ENCODE results near the gene NLGN4Y.

Gene NLGN4Y

DNA sequence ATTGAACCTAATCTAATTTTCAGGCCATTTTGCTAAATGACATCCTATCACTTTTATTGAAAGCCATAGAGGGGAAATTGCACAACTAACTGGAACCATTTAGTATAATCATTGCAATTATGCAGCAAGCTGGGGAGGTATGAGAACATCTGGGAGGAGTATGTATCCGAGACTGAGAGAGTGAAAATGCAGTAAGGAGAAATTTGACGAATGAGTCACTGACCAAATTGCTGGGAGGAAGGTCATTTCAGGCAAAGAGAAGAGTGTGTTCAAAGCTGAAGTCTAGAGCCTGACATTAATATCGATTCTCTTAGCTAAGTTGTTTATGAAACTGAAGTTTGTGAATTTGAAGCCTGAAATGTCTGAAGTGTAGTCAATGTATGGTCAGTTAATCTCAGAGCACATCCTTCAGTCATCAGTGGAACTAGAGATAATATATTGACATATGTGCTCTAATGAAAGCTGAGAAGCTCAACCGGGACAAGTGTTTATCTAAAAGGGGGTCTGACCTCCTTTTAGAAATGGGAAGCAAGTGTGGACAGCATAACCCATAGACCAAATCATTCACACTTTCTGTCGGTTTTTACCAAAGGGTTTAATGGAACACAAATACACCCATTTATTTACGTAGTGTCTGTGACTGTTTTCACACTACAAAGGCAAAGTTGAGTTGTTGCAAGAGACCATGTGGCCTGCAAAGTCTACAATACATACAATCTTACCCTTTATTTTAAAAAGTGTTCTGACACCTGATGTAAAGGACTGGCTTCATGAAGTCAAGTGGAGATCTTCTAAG lies 120.0 kb downstream of the NLGN4Y start:
- DNase-seq (ENCODE audit: low read depth in 1 of 2, low spot score in 1 of 2): no peak

DNA sequence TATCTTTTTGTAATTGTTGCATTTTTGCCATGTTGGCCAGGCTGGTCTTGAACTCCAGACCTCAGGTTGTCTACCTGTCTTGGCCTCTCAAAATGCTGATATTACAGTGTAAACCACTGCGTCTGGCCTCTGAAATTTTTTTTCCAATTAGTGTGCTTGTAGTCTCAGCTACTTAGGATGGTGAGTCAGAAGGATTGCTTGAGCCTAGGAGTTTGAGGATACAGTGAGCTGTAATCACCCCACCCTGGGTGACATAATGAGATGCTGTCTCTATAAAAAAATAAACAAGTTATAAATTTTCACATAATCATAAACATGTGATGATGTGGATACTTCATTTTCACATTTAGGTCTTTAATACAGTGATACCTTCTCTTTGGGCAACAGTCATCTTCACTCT lies 154.9 kb downstream of the NLGN4Y start:
- no peak for DNase-seq (ENCODE audit: low read depth in 1 of 2, low spot score in 1 of 2)

DNA sequence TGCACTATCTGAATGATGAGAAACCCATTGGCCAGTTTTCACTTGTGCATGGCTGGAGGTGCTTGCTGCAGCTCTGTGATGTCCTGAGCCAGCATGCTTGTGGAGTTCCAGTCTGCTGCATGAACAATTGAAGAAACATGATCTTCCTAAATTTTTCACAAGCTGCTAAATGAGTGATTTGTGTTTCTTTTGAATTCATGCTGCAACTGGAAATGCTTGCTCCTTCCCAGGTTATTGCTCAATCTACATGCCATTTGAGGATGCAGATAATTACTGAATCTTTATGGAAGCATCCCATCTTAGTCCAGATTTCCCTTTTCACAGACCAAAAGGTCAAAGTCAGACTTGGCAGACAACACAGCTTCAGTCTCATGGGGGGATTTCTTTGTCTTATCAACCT lies 170.2 kb downstream of the NLGN4Y start:
- no peak for DNase-seq (ENCODE audit: low read depth in 1 of 2, low spot score in 1 of 2)

DNA sequence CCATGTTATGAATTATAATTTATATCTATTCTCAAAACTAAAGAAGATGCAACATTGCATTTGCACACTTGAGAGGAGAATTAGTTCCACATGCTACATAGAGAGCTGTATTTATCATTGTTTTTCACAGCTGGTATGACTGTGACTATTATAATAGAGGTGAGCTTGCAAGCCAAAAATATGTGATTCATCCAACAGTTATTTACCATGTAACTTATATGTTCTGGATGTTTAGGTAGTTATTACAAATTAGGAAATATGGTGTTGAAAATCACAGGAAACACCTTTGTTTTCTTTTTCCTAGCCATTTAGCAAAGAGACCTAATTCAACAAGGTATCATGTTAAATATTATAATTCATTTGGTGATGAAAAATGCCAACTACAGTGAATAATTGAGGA lies 183.8 kb downstream of the NLGN4Y start:
- no peak for DNase-seq (ENCODE audit: low read depth in 1 of 2, low spot score in 1 of 2)

DNA sequence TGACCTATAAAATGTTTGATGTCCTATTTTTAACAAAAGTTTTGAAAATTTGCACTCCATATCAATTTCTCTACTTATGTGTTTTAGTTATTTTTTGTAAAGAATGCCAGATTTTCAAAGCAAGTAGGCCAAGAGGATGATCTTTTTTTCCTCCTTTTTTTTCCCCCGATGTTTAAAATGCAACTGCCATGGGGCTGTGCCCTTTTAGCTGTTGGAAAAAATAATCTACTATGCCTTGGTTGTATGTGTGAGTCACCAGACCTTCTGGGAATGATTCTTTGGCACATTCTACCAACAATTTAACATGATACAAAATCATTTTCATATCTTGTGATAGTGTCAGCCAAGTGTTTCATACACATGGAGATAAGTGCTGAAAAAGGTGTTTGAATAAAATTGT lies 217.3 kb downstream of the NLGN4Y start:
- DNase-seq (ENCODE audit: low read depth in 1 of 2, low spot score in 1 of 2): no peak

DNA sequence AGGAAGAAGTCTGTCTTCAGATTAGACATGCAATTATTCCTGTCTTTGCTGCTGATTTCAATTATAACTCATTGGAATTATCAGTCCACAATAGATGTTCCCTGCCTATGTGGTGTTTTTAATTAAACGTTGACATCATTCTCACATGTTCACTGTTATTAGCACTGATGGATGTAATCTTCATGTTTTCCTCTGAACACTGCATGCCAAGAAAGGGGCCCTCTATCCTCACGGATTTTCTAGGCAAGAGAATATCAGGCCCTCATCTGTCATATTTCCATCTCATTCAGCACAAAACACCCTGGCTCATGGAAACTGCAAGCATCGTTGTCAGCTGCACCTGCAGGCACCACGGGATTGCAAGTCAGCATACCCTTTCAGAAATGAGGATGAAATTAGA lies 224.0 kb downstream of the NLGN4Y start:
- no peak for DNase-seq (ENCODE audit: low read depth in 1 of 2, low spot score in 1 of 2)

DNA sequence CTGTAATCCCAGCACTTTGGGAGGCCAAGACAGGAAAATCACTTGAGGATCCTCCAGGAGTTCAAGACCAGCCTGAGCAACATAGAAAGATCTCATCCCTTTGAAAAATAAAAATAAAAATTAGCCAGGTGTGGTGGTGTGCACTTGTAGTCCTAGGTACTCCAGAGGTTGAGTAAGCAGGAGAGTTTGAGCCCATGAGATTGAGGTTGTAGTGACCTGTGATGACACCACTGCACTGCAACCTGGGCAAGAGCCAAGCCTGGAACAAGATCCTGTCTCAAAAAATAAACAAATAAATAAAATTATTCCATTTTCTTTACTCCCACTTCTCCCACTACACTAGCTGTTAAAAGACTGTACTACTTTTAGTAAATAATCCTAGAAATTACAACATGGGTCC lies 231.2 kb downstream of the NLGN4Y start:
- DNase-seq (ENCODE audit: low read depth in 1 of 2, low spot score in 1 of 2): no peak

DNA sequence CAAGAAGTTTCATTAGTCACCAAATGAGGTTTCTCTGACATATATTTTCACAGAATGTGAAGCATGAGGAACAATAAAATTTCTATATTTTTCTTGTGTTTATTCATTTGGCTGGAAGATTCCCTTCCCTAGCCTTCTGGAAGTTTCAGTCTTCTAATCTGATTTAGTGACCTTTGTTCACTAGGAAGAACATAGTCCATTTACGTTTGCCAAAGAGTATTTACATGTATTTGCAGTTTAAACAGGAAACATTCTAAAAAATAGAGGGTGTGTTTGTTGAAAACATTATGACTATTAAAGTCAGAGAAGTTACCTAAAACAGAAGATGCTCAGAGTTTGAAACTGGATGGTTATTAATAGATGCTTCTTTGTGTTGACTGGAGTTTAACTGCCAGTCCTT lies 238.6 kb downstream of the NLGN4Y start:
- DNase-seq (ENCODE audit: low read depth in 1 of 2, low spot score in 1 of 2): no peak

DNA sequence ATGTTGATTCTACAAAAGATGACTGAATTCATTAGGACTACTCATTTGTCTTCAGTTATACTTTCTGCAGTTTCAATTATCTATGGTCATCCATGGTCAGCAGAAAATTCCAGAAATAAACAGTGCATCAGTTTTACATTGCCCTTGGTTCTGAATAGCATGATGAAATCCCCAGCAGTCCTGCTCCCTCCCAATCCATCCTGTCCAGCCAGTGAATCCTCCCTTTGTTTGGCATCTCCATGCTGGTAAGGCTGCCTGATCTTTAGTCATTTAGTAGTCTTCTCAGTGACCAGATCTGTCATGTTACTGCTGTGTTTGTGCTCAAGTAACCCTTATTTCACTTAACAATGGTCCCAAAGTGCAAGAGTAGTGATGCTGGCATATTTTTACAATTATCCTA lies 239.3 kb downstream of the NLGN4Y start:
- no peak for DNase-seq (ENCODE audit: low read depth in 1 of 2, low spot score in 1 of 2)

DNA sequence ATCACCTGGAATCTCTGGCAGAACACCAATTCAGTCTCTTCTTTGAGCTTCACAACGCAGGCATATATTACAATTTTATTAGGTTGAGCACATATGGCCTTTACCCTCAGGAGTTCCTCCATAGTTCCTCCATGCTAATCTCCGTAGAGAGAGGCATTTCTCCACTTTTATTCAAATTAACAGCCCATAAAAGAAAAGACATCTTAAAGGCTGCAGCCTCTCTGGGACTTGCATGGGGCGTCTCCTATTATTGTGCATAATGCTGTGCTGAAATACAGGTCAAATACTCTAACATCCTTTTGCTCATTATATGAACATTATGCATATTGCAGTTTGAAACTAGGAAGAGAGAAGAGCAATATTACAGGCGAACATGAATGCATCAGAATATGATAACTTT lies 253.9 kb downstream of the NLGN4Y start:
- DNase-seq (ENCODE audit: low read depth in 1 of 2, low spot score in 1 of 2): no peak

DNA sequence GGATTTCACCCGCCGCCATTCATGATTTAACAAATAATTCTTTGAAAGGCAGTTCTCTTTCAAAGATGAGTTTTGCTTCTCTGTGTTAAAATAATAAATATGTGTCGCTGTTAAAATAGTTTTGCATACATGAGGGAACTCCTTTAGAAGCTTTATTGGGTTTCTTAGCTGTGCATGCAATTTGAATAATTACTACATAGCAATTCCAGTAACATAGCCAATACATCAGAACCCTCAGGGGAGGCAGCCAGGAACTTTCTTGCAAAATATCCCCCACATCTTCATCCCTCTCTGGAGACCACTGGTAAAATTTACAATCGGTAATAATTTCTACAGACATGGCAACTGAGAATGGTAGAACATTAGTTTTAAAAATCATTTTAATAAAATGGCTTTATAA lies 268.8 kb downstream of the NLGN4Y start:
- DNase-seq (ENCODE audit: low read depth in 1 of 2, low spot score in 1 of 2): no peak

DNA sequence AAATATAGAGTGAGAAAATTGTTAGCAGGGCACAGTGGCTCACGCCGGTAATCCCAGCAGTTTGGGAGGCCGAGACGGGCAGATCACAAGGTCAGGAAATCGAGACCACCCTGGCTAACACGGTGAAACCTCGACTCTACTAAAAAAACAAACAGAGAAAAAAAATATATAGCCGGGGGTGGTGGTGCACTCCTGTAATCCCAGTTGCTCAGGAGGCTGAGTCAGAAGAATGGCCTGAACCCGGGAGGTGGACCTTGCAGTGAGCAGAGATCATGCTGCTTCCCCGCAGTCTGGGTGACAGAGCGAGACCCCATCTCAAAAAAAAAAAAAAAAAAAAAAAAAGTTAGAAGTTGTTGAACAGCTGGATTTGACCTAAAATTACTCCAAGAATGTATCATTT lies 269.3 kb downstream of the NLGN4Y start:
- no peak for DNase-seq (ENCODE audit: low read depth in 1 of 2, low spot score in 1 of 2)

DNA sequence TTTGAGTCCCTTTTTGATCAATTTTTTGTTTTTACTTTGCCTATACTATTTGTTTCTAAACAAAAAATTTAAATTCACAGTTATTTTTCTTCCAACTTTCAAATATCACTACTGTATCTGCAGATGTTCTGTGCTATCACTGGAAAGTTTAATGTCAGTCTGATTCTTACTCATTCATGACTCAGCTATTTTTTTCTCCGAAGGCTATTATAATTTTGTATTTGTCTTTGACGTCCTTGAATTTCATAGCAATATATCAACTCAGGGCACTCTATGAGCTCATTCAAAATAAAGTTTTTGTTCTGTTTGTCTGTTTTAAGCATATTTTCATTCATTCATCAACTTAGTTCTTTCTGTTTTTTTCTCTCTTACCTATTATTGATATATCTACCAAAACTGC lies 273.7 kb downstream of the NLGN4Y start:
- DNase-seq (ENCODE audit: low read depth in 1 of 2, low spot score in 1 of 2): no peak

DNA sequence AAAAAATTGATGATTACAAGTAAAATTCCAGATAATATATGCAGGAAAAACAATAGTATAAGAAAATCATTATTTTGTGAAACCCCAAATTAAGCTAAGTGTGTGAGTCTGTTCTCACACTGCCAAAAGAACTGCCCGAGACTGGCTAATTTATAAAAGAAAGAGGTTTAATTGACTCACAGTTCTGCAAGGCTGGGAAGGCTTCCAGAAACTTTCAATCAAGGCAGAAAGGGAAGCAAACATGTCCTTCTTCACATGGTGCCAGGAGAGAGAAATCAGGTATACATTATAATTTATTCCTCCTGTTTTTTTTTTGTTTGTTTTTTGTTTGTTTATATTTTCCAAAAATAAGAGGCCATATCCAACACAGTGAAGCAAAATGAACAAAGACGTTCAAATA lies 276.8 kb downstream of the NLGN4Y start:
- no peak for DNase-seq (ENCODE audit: low read depth in 1 of 2, low spot score in 1 of 2)

DNA sequence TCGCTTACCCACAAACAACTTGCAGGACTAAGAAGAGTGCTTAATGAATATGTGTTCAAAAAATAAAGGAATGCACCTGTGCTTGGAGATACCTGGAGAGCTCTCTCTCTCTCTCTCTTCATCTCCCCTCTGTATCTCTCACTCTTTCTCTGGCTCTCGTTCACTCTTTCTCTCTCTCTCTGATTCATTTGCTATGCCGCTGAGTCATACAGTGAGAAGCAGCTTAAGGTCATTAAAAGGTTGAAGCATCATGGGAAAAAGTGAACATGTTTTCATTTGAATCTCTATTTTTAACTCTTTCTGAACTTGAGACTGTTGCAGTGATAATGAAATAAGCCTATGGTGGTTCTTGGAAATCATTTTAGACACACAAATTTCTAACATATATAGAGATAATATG lies 277.8 kb downstream of the NLGN4Y start:
- no peak for DNase-seq (ENCODE audit: low read depth in 1 of 2, low spot score in 1 of 2)

DNA sequence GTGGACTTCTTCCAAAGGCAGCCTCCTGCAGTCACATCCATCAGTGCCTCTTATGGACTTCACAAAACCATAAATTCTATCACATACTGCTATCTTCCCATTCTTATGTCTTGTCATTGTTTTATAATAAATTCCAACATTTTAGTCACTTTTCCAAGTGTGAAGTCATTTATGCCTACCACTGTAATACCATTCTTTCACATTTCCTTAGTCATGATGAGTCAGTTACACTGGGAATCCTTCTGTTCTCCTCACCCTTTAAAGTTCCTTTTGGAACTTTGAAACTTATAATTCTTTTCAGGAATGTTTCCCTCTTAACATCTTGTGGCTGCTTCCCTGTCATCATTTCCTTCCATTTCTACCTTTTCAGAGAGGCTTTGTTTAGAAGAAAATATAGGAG lies 279.7 kb downstream of the NLGN4Y start:
- no peak for DNase-seq (ENCODE audit: low read depth in 1 of 2, low spot score in 1 of 2)

DNA sequence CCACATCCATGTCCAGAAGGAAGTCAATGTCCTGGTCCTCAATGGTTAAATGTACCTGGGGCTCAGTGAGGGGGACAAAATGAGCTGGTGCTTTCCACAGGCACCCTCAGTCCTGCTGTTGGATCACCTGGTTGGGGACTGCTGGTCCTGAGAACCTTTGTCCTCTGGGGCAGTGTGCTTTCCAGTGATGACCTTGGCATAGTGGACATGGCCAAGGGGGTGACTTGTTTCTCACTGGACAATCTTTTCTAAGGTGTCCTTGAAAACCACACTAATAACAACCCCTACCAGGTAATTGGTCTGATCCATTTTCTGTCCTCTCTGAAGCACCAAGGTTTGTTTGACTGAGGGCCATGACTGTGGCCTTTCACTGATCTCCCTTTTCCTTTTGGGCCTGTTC lies 294.1 kb downstream of the NLGN4Y start:
- DNase-seq (ENCODE audit: low read depth in 1 of 2, low spot score in 1 of 2): no peak

DNA sequence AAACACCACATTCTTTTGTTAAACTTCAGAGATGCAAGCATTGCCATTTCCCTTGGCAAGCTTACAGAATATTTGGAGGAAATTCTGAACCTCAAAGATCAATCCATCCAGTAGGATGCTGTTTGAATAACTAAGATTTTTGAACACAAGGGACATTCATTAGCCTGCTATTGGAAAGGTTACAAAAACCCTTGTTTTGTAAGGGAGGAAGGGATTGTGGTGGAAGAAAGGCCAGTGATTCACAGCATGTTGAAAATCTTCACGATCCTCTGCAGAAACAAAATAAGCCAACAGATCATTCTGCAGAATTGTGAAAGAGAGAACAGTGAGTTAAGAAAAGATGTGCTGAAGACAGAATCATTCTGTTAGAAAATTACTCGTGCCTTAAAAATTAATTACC lies 297.9 kb downstream of the NLGN4Y start:
- DNase-seq (ENCODE audit: low read depth in 1 of 2, low spot score in 1 of 2): no peak

DNA sequence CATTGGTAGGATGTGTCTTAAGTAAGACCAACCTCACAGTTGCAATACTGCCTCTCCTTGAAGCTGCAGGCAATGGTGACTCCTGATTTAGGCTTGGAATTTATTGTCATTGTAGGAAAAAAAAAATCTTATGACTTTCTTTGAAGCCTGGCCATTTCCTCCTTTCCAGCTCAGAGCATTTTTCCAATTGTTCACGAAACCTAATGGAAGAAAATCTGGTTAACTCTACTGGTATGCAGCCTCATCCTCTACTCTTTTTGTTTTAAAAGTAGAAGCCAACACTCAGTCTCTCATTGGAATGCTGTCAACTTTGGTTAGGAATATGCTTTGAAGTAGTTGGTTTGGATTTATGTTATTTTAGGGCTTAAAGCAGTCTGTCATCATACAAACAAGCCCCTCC lies 298.6 kb downstream of the NLGN4Y start:
- DNase-seq (ENCODE audit: low read depth in 1 of 2, low spot score in 1 of 2): no peak

DNA sequence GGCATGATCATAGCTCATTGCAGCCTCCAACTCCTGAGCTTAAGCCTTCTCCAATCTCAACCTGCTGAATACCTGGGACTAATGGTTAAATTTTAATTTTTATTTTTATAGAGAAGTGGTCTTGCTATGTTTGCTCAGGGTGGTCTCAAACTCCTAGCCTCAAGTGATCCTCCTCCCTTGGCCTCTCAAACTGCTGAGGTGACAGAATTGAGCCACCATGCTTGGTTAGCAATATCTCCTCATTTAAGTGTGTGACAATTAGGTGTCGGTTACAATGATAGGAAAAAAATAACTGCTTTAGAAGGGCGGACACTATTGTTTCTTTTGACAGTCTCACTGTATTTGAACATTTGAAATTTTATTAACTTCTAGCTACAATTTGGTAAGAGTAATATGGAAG lies 300.3 kb downstream of the NLGN4Y start:
- no peak for DNase-seq (ENCODE audit: low read depth in 1 of 2, low spot score in 1 of 2)

DNA sequence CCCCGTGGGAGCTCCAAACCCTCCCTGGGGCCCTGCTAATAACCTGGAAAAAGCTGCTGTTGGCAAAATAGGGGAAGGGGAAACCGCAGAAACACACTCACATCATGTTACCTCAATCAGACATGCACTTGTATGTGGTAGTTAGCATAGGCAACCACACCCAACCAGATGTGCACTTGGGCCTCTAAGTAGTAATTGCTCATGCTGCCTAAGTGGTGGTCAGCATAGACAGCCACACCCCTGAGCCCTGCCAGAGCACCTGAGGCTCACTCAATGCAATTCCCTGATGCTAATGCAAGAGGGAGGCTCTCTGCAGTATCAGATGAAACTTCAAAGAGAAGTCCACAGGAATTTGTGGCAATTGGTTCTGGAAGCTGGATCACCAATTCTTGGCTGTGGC lies 301.4 kb downstream of the NLGN4Y start:
- no peak for DNase-seq (ENCODE audit: low read depth in 1 of 2, low spot score in 1 of 2)

DNA sequence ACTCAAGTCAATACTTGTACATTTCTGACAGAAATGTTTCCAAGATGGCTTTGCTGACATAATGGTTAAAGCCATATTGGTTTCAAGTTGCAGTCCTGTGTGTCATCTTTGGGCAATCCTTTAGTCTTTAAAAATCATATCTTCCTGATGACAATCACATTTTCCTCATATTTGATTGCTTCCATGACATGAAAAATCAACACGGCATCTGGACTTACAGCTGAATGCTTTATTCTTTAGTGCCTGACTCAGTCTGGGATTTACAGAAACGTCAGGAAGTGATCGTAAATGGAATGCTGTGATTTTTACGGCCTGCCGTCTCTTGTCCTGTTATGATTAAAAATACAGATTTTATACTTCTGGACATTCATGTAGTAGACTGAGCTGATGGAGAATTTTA lies 304.2 kb downstream of the NLGN4Y start:
- no peak for DNase-seq (ENCODE audit: low read depth in 1 of 2, low spot score in 1 of 2)

DNA sequence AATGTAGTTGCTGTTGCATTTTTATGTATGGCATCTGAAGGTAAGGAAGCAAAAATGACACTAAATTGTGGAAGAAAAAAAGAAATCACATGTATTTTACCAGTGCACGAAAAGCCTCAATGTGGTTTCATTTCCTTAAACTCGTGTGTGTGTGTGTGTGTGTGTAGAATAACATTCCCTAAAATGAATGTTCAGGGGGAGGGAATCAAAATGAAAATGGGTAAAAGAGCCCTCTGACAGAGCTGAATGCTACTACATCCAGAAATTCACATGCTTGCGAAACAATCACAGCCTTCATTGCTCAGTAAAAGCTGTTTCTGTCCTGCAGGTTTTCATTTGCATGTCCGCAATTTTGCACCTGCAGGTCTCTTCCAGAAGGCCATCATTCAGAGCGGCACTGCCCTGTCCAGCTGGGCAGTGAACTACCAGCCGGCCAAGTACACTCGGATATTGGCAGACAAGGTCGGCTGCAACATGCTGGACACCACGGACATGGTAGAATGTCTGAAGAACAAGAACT lies 305.1 kb downstream of the NLGN4Y start:
- DNase-seq (ENCODE audit: low read depth in 1 of 2, low spot score in 1 of 2): no peak
